ENCODE results near the gene ZDHHC5. TPM values are rescaled to one million over a fixed set of nuclear protein-coding genes. Genes with fewer than 3 reads are reported as not detected.

The ZDHHC5 gene
- total and polyA plus RNA-seq, 2 of the 4 experiments (the other 2 are of a cell fraction), result 19.4 to 45.7 TPM

- dilution Hi-C loops (cut with HindIII; ENCODE audit: low sequenced_read_pairs, unreplicated experiment) (no loop called here), intact Hi-C loops (cut with micrococcal nuclease) (no loop called here), in situ Hi-C loops (cut with MboI; ENCODE audit: low sequenced_read_pairs) (no loop called here)
- no peak overlapping the region for H4K5ac ChIP-seq (ENCODE audit: low read depth, low read length)
- H2BK15ac ChIP-seq (ENCODE audit: low read depth, low read length), result no peak overlapping the region
- H3K4me1 ChIP-seq (ENCODE audit: control insufficient read depth, insufficient read depth, low read length), result peaks cover 3% of the 10 kb centered on the region
- DNase-seq, result no peak
- no peak overlapping the region for H4K8ac ChIP-seq (ENCODE audit: low read depth in 2 of 2, low read length in 2 of 2)
- TF ChIP-seq CHD1 (IDR thresholded peaks at IDR 0.05; ENCODE audit: low read depth, low read length) (no peak), MXI1 (IDR thresholded peaks at IDR 0.05; ENCODE audit: borderline replicate concordance, low read depth, low read length) (no peak), BHLHE40 (IDR thresholded peaks at IDR 0.05; ENCODE audit: low read depth, low read length) (no peak), FOS (IDR thresholded peaks at IDR 0.05; ENCODE audit: low read depth, low read length) (no peak), CEBPB (IDR thresholded peaks at IDR 0.05; ENCODE audit: low read depth, low read length) (no peak), RFX5 (IDR thresholded peaks at IDR 0.05; ENCODE audit: low read depth, low read length) (no peak), NFE2L2 (IDR thresholded peaks at IDR 0.05; ENCODE audit: low read depth, low read length) (no peak)
- TF ChIP-seq, protein P1, sequence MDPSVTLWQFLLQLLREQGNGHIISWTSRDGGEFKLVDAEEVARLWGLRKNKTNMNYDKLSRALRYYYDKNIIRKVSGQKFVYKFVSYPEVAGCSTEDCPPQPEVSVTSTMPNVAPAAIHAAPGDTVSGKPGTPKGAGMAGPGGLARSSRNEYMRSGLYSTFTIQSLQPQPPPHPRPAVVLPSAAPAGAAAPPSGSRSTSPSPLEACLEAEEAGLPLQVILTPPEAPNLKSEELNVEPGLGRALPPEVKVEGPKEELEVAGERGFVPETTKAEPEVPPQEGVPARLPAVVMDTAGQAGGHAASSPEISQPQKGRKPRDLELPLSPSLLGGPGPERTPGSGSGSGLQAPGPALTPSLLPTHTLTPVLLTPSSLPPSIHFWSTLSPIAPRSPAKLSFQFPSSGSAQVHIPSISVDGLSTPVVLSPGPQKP (IDR thresholded peaks at IDR 0.05; ENCODE audit: borderline replicate concordance, low read depth, low read length), result no peak
- no peak overlapping the region for H3K9ac ChIP-seq (ENCODE audit: low read depth, low read length)
- H3K23ac ChIP-seq (ENCODE audit: low read depth, low read length), result no peak overlapping the region
- H4K20me1 ChIP-seq (ENCODE audit: insufficient read depth, low read length), result peaks cover 48% of the 10 kb centered on the region
- H3K27me3 ChIP-seq (ENCODE audit: control insufficient read depth, insufficient read depth, low read length), result no peaks in the 10 kb centered on the region
- ATAC-seq (ENCODE audit: low read depth), result no peak
- no peak overlapping the region for H3K18ac ChIP-seq (ENCODE audit: low read depth, low read length)
- no peak overlapping the region for H3K27ac ChIP-seq (ENCODE audit: insufficient read depth, low read length)
- WGBS, 2 experiments (ENCODE audit: extremely low coverage in 2 of 2, insufficient read length in 1 of 2), result 88% methylated on average over 1 of the region's 3 CpGs; no CpG with 5 or more reads in 1 of the 2 experiments
- no peak overlapping the region for H3K4me2 ChIP-seq (ENCODE audit: low read depth, low read length)
- H3K36me3 ChIP-seq (ENCODE audit: control insufficient read depth, insufficient read depth, low read length), result peaks cover 28% of the 10 kb centered on the region
- ChIA-PET POLR2A (ENCODE audit: unreplicated experiment) (no interaction called here), CTCF (interaction anchor here (0.8 to 1.1 kb wide), 2 partner anchors 12 to 182 kb away, joined by 3 read pairs; no protein-coding TSS in a partner anchor)
- no peak overlapping the region for H2AK5ac ChIP-seq (ENCODE audit: low read depth, low read length)
- H3K4me3 ChIP-seq (ENCODE audit: insufficient read depth, low read depth, low read length), result no peak overlapping the region
- H2BK120ac ChIP-seq (ENCODE audit: low read depth, low read length), result no peak overlapping the region
- no peak overlapping the region for H2AK9ac ChIP-seq (replicated peaks; ENCODE audit: low read depth, low read length, poor library complexity)
- H2AFZ ChIP-seq (replicated peaks; ENCODE audit: low read length, poor library complexity), result no peak overlapping the region
- no peak overlapping the region for H4K91ac ChIP-seq (ENCODE audit: insufficient read depth, low read depth, low read length)
- no TSS peak for BruUV-seq (replicated peaks)
- H3K4ac ChIP-seq (ENCODE audit: low read depth, low read length), result no peak overlapping the region
- H3K79me1 ChIP-seq (ENCODE audit: low read depth in 1 of 2, low read length in 2 of 2), result peaks cover 39 to 75% of the 10 kb centered on the region in 2 experiments
- H3K14ac ChIP-seq (replicated peaks; ENCODE audit: low read depth, low read length), result no peak overlapping the region
- no peak overlapping the region for H3K56ac ChIP-seq (ENCODE audit: extremely low read depth, insufficient read depth, low read length)
- no peaks in the 10 kb centered on the region for H3K9me3 ChIP-seq (ENCODE audit: control insufficient read depth, insufficient read depth, low read length)
- H2BK5ac ChIP-seq (ENCODE audit: low read depth, low read length, poor library complexity, severe bottlenecking), result no peak overlapping the region
- H2BK20ac ChIP-seq (ENCODE audit: low read depth, low read length), result no peak overlapping the region
- H3K9me1 ChIP-seq (ENCODE audit: insufficient read depth, low read length), result 0 out of 2 replicates have a peak, but pooled peaks cover 11% of the 10 kb centered on the region
Measured at GRCh38 chr11:57675176-57675941, 7.4 kb downstream of the ZDHHC5 start.
